Superior temporal gyrus (tissue), 1 donor: Measurements from ENCODE around the gene C20orf173.
"Not testable (repeated sequence)": the region's sequence is repeated elsewhere in the genome, so short reads cannot be mapped to it uniquely, and the experiment has no call there.

Experiments used
- DNase-seq: peaks from one replicate; pipeline ENCODE4 v3.0.0-alpha.2; 2016; ENCODE audit errors: extremely low spot score

C20orf173 gene

DNA sequence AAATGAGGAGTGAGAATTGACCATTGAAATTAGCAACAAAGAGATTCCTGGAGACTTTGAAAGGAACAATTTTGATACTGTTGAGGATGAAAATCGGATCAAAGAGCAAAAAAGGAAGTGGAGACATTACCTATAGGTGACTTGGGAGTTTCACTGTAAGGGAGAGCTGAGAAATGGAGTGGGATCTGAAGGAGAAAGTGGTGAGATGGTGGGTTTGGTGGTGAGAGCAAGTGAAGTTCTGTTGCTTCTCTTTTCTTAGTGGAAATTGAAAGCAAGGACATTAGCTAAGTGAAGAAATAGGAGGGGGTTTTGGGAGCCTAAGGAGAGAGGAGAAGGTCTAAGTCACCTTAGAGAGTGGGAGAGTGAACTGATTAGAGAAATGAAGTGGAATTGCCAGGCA lies 16.7 kb upstream of the C20orf173 start:
- DNase-seq = no peak

DNA sequence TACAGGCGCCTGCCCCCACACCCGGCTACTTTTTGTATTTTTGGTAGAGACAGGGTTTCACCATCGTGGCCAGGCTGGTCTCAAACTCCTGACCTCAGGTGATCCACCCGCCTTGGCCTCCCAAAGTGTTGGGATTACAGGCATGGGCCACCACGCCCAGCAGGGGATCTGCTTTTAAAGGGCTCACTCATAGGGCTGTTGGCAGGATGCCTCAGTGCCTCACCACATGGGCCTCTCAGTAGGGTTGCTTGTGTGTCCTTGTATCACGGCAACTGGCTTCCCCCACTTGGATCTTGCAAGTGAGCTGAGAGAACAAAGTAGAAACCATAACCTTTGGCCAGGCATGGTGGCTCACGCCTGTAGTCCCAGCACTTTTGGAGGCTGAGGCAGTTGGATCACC lies 15.5 kb upstream of the C20orf173 start:
- DNase-seq = not testable (repeated sequence)

DNA sequence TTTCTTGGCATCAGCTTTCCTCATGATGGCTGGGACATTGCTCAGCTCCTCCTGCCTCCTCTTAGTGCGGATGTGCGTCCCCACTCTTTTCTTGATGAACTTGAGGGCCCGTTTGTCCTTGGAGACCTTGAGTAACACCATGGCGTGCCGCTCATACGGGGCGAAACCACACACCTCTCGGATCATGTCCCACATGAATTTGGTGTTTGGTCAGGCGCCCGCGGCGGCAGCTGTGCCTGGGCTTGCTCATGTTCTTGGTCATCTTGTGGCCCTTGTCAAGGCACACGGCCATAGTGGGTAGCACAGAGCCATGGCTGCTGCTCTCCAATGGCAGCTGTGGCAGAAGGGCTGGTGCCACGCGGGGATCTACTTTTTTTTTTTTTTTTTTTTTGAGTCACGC lies 15.0 kb upstream of the C20orf173 start:
- no peak for DNase-seq

DNA sequence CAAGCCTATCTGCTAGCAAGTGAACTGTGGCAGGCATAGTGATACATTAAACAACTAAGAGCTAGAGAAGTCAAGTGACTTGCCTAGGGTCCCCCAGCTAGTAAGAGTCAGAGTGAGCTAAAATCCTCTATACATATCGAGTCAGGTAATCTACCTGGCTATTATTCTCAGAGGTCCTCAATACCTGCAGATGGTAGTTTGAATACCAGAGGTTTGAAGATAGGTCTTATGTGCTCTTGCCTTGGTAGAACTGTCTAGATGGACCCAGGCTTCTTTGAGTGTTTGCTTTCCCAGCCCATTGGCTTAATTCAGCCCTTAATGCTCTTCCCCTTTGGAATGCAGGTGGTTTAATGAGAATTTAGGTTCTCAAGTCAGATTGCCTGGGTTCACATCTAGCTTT lies 13.5 kb upstream of the C20orf173 start:
- DNase-seq = no peak

DNA sequence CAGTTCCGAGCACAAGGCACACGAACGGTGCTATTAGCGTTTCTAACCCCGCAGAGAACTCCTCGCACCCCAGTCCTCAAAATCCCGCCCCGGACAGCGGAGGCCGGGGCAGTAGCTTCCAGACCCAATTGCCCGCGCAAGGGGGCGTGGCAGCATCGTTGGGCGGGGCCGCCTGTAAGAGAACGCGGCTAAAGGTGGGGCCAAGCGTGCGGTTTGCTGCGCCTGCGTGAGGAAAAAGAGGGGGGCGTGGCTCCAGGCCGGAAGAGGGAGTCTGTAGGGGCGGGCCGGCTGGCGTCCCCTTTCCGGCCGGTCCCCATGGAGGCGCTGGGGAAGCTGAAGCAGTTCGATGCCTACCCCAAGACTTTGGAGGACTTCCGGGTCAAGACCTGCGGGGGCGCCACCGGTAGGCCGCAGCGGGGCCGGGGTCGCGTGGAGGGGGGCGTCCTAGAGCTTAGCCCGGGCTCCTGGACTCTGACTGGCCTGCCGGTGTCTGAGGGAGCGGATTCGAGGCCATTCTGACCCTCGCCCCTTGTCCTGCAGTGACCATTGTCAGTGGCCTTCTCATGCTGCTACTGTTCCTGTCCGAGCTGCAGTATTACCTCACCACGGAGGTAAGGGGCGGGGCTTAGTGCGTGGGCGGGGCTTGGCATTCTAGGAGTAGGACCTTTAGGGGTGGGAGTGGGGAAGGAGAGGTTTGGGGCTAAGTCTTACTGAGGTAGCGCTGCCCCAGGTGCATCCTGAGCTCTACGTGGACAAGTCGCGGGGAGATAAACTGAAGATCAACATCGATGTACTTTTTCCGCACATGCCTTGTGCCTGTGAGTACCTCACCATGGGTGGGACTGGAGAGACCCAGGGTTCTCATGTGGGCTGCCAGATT lies 12.6 kb upstream of the C20orf173 start, which contains the start of gene ERGIC3:
Gene ERGIC3 (plus strand): TSS at position 296 of the 880 bp plus-strand sequence. CDS start 20 bp downstream, at position 316.
- DNase-seq = peak; percentile 95

DNA sequence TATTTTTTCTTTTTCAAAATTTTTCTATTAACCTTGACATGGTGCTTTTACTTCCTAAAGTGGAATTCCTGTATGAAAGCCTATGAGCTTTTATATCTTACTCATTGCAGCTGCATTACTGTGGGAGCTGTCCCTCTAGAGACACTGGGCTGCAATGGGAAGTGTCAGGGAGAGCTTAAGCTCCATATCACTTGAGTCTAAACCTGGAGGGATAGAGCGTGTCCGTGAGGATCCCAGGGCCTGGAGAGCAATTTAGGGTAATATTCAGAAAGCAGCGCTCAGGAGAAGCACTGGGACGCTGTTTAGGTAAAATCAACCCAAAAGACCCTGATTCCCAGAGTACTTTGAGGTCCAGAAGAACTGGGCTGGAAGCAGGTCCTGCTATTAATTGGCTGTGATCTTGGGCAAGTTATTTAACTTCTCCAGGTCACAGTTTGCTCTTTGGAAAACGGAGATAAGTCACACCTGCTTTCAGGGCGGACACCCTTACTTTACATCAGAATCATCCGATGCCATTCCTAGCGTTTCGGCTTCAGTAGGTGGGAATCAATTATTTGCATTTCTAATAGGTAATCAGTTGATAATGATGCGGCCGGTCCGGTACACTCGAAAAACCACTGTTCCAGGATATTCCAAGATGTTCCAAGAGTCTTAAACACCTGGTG lies 11.8 kb upstream of the C20orf173 start:
- no peak for DNase-seq

DNA sequence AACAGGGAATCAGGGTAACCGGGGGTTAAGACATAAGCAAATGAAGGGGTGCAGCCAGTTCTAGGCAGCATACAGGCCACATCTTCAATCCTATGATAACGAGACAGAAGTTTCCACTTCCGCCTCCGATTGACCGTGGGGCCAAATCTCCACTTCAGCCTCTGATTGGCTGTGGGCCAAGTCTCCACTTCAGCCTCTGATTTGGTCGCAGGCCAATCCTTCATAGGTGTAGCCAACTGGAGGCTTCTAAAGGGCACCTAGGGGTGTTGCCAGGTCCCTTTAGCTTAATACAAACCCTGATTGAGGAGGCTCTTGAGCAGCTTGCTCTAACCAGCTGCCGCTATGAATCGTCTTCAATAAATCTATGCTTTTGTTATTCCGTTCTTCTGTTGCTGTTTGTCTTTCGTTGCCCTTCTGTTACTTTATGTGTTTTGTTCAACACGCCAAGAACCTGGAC lies 10.3 kb upstream of the C20orf173 start:
- no peak for DNase-seq

DNA sequence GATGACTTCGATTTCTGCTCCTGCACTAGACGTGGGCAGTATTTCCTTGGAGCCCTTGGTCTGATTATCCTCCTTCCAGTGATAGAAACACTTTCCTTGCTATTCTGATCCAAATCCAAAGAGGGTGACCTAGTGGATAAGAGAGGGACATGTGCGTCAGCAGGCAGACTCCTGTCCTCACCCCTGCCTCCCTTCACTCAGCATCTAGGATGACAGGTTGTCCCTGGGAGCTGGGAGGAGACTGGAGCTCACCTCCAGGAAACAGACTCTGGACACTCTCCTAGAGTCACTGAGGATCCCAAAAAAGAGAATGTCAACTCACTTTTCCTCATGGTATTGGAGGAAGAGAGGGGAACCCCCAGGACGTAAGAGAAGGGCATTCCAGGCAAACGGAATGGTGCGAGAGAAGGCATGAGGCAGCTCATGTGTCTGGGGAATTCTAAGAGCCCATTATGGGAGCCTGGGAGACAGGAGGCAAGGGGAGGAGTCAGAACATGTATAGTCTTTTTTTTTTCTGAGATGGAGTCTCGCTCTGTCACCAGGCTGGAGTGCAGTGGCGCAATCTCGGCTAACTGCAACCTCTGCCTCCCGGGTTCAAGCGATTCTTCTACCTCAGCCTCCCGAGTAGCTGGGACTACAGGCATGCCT lies 2.2 kb downstream of the C20orf173 start:
- no peak for DNase-seq

DNA sequence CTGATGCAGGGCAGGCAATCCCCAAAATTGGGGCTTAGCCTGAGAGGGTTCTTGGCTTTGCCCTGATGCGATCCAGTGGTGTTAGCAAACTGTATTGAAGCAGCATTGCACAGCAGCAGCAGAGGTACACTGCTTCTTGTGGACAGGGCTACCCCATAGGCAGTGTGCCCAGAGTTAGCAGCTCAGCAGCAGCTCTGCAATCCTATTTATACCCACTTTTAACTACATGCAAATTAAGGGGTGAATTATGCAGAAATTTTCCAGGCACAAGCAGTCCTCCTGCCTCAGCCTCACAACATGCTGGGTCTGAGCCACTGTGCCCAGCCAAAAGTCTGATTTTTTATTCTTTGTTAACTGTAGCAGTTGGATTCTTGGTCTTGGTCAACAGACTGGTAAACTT lies 3.8 kb downstream of the C20orf173 start:
- no peak for DNase-seq

DNA sequence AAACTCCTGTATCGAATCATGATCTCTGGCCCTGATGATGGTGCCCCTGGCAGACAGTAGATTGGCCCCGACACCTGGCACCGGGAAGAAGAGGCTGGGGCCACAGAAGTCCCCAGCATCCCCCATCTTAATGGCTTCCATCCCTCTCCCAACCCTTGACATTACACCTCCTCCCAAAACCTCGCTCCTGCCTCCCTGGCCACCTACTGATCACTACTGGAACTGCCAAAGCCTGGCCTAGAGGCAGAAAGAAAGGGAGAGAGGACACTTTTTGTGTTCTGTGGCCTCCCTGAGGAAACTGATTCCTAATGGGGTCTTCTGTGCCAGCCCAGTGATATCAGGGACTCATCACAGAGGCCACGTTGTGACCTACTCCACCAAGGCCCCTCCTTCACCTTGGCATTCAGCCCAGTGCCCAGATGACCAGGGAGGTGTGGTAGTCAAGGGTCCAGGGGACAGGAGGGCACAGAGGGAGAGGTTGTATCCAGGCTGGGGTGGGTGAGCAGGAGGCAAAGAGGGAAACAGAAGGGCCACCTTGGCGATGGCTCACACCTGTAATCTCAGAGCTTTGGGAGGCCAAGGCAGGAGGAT lies 6.1 kb downstream of the C20orf173 start:
- no peak for DNase-seq

DNA sequence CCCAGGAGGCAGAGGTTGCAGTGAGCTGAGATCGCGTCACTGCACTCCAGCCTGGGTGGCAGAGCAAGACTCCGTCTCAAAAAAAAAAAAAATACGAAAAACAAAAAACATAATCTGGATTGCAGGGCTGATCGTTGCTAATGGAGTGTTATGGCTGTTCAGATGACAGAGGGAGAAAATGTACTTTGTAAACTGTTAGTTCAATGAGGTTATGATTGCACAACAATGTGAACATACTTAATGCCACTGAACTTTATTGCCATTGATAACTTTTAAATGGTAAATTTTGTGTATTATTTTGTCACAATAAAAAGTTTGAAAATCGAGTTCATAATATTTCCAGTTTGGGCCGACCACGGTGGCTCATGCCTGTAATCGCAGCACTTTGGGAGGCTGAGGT lies 10.5 kb downstream of the C20orf173 start:
- DNase-seq = no peak

DNA sequence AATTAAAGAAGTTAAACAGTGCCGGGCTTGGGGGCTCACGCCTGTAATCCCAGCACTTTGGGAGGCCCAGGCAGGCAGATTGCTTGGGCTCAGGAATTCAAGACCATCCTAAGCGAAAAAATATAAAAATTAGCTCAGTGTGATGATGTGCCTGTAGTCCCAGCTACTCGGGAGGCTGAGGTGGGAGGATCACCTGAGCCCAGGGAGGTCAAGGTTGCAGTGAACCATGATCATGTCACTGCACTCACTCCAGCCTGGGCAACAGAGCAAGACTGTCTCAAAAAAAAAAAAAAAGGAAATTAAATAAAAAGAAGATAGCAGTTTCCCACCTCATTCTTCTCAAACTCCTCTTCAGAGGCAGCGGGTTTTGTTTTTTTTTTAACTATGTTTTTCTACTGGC lies 11.7 kb downstream of the C20orf173 start:
- not testable (repeated sequence) for DNase-seq

DNA sequence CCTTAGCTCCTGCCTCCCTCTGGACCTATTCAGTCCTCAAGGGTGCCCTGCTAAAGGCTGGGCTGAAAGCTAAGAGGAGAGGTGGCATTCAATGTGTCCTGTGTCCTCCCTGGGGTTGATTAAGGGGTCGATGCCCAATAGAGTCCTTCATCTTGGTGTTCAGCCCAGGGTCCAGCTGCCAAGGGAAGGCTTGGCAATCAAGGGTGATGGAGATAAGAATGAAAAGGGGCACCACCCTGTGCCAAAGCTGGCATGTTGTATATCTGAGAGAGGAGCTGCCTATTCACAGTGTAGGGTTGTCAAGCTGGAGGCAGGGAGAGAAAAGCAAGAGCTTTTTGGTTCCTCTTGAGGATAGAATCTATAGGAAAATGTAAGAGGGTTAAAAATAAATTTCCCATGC lies 12.3 kb downstream of the C20orf173 start:
- DNase-seq = no peak

DNA sequence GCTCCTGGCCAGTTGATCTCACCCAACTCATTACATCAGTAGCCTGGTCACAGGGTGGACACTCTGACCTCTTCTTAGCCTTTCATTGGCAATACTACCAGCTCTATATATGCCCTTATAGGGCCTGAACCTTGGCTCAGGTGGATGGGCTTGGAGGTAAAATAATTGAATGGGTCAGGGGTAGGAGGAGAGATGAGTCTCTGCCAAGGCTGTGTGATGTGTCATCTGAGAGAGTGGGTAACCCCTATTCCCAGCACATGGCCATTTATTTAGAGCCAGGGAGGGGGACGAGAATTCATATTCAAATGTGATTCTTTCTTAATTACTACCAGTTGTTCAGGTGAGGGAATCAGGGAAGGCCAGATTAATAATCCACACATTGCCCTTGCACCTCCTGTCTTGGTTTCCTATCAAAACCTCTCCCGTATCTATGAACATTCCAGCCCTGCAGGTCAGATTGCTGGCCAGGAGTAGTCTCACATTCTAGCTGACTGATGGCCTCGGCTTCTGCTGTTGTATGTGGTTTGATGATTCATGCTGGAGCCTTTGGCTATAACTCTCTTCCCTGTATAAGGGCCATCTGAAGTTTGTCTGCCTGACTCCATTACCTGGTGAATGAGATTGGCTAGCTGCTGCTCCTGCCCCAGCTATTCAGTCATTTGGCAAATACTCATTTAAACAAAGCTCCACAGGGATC lies 13.4 kb downstream of the C20orf173 start:
- no peak for DNase-seq

DNA sequence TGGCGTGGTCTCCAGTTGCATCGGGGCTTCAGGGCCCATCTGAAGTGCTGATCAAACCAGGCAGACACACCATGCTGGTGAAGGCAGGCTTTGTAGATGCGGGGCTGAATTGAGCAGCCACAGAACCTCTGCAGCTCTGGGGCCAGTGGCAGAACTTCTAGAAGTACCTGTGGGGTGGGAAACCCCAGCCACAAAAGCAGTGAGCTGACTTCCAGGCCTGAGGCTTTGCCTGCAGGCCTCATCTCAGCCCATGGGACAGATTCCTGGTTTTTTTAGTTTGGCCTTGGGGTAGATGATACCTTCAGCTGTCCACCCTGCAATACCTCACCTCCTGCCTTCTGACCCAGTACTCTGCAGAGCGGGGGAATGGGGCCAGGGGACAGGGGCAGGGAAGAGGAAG lies 14.1 kb downstream of the C20orf173 start:
- DNase-seq = no peak

DNA sequence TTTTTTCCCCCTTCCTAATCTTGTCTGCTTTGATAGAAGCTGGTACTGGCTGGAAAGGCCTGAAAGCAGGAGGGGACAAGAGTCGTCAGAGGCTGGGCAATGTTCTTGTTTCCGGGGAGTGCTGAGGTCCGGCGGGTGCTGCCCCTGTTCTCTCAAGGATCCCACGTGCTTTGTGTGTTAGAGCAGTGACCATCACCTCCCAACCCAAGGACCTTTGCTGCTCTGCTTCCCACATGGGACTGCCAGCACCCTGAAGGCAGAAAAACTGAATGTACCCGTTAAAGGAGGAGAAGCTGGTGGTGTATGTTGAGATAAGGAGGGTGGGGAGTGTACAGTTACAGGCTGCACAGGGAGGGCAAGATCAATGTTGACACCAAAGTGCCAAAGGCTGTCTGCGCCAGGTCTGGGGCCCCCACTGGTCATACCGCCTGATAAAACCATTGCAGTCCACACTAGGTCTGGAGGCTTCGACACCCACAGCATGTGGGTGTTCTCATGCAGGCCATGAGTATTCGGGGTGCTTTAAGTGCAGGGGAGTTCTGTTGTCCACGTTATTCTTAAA lies 15.0 kb downstream of the C20orf173 start:
- DNase-seq = no peak

DNA sequence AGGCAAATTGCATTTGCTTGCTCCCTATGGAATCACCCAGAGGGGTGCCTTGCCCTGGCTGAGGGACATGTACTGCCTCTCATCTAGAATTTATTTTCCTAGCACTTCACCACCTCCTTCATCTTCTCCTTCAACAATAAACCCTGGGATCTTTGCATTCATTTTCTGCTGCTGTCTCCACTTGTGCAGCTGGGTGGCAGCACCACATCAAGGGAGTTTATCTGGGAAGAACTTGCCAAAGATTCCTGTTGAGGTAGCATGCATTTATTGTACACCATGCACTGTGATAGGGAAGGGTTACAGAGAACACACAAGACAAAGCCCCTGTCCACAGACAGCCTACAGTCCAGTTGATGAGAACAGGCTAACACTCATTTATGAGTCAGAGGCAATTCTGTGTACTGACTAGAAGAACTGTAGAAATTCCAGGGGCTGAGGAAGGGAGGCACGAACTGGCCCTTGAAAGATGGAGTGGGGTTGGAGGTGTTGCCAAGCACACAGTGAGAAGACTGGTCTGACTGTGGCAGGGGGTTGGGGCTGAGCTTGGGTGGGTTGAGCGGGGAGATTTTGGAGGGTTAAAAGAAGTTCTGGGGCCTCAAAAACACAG lies 17.5 kb downstream of the C20orf173 start:
- peak; percentile 71 for DNase-seq

DNA sequence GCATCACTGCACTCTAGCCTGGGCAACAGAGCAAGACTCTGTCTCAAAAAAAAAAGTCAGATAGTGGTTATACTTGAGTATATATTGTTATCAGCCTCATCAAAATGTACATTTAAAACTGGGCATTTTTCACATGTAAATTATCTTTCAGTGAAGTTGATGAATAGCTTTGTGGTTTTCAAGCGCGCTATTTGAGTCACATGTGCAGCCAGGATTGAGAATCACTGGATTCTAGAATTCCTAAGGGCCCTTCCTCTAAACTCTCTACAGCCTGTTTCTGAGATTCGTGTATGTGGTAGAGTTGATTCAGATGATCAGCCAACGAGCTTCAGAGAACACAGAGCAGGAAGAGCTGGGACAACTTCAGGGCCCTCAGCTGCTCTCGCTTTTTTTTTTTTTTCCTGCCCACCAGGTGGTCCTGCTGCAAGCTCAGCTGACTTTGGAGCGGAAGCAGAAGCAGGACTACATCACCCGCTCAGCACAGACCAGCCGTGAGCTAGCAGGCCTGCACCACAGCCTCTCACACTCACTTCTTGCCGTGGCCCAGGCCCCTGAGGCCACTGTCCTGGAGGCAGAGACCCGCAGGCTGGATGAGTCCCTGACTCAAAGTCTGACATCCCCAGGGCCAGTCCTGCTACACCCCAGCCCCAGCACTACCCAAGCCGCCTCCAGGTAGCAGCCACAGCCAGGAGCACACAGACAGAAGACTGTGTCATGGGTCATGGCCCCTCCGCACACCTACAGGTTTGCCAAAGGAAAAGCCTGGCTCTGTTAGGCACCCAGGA lies 18.3 kb downstream of the C20orf173 start:
- DNase-seq = no peak

DNA sequence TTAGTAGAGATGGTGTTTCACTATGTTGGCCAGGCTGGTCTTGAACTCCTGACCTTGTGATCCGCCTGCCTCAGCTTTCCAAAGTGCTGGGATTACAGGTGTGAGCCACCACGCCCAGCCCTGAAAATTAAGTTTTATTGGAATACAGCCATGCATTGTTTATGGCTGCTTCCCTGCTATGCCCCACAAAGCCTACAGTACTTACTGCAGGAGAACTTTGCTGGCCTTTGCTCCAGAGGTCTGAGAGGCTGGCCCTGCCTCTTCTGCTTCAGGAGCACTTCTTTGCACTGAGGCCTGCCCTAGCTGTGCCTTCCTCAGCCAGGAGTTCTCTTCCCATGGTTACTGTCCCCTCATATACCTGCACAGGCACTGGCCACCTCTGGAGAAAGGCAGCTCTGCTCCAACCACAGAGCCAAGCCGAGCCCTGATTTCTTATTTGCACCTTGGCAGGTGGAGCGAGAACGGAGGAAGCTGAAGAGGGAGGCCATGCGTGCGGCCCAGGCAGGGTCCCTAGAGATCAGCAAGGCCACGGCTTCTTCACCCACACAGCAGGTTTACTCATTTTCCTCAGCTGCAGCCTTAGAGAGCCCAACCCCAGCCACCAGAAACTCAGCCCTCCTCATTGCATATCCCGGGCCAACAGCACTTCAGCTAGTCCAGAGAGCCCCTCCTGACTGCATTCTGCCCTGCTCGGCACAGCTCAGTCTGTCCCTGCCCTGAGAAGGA lies 20.8 kb downstream of the C20orf173 start:
- DNase-seq = no peak
